ENCODE data around the gene DIPK2A.

Gene DIPK2A

DNA sequence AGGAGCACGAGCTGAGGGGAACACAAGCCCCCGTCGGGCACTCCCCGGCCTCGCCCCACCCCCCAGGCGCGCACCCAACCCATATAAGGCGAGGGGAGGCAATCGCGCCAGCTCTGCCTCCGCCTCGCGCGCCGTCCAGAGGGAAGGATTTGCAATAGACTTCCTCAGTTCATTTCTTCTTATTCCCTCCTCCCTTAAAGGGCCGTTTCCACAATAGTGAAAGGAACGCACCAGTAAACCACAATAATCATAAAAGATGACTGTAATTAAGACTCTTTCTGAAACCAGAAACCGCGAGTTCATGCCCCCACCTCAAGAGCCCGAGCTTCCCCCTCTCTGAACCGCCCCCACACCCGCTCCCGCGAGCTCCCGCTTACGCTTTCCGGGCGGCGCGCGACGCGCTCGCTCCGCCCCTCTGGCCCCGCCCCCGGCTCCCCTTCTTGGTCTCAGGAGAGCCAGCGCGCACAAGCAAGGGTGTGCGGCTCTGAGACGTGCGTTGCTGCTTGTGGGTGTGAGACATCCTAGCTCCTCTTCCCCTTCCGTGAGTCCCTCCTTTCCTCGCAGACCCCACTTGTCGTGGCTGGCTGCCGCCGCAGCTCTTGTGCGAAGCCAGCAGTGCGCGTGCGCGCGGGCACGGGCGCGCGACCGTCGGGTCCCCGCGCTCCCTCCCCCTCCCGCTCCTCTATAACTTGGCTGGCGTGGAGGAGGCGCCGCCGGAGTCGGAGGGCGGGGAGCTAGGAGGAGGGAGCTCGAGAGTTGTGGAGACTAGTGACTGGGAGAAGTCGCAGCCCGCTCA, at the start of gene DIPK2A:
TSS of gene DIPK2A (plus strand) at position 465 of the 796 bp plus-strand sequence. CDS start 510 bp downstream, outside the sequence.
- TF ChIP-seq CREB1 (IDR thresholded peaks at IDR 0.05; ENCODE audit: low read depth) (no peak; the same call in 1 of the 2 replicates), ZBTB7A (IDR thresholded peaks at IDR 0.05; ENCODE audit: low read depth) (0 out of 2 replicates have a peak, but pooled peaks have one; percentile 33), EGR1 (IDR thresholded peaks at IDR 0.05) (peak; percentile 91), NFIC (IDR thresholded peaks at IDR 0.05) (no peak), EP300 (IDR thresholded peaks at IDR 0.05; ENCODE audit: borderline replicate concordance) (no peak), TAF1 (IDR thresholded peaks at IDR 0.05; ENCODE audit: low read depth) (peak; percentile 64), FOXM1 (IDR thresholded peaks at IDR 0.05; ENCODE audit: borderline replicate concordance, low read depth) (0 out of 2 replicates have a peak, but pooled peaks have one; percentile 2), TEAD4 (IDR thresholded peaks at IDR 0.05) (0 out of 2 replicates have a peak, but pooled peaks have one; percentile 4), YY1 (IDR thresholded peaks at IDR 0.05; ENCODE audit: low read depth) (0 out of 2 replicates have a peak, but pooled peaks have one; percentile 29), TCF12 (IDR thresholded peaks at IDR 0.05; ENCODE audit: low read depth) (peak; percentile 47; the same call in 1 of the 2 replicates), RAD21 (IDR thresholded peaks at IDR 0.05; ENCODE audit: low read depth) (no peak), CEBPB (IDR thresholded peaks at IDR 0.05) (no peak), USF1 (IDR thresholded peaks at IDR 0.05) (no peak)
- TF ChIP-seq, protein P1, sequence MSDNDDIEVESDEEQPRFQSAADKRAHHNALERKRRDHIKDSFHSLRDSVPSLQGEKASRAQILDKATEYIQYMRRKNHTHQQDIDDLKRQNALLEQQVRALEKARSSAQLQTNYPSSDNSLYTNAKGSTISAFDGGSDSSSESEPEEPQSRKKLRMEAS (IDR thresholded peaks at IDR 0.05): peak; percentile 49
- TF ChIP-seq, protein P2, sequence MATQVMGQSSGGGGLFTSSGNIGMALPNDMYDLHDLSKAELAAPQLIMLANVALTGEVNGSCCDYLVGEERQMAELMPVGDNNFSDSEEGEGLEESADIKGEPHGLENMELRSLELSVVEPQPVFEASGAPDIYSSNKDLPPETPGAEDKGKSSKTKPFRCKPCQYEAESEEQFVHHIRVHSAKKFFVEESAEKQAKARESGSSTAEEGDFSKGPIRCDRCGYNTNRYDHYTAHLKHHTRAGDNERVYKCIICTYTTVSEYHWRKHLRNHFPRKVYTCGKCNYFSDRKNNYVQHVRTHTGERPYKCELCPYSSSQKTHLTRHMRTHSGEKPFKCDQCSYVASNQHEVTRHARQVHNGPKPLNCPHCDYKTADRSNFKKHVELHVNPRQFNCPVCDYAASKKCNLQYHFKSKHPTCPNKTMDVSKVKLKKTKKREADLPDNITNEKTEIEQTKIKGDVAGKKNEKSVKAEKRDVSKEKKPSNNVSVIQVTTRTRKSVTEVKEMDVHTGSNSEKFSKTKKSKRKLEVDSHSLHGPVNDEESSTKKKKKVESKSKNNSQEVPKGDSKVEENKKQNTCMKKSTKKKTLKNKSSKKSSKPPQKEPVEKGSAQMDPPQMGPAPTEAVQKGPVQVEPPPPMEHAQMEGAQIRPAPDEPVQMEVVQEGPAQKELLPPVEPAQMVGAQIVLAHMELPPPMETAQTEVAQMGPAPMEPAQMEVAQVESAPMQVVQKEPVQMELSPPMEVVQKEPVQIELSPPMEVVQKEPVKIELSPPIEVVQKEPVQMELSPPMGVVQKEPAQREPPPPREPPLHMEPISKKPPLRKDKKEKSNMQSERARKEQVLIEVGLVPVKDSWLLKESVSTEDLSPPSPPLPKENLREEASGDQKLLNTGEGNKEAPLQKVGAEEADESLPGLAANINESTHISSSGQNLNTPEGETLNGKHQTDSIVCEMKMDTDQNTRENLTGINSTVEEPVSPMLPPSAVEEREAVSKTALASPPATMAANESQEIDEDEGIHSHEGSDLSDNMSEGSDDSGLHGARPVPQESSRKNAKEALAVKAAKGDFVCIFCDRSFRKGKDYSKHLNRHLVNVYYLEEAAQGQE (IDR thresholded peaks at IDR 0.05; ENCODE audit: low read depth): no peak

DNA sequence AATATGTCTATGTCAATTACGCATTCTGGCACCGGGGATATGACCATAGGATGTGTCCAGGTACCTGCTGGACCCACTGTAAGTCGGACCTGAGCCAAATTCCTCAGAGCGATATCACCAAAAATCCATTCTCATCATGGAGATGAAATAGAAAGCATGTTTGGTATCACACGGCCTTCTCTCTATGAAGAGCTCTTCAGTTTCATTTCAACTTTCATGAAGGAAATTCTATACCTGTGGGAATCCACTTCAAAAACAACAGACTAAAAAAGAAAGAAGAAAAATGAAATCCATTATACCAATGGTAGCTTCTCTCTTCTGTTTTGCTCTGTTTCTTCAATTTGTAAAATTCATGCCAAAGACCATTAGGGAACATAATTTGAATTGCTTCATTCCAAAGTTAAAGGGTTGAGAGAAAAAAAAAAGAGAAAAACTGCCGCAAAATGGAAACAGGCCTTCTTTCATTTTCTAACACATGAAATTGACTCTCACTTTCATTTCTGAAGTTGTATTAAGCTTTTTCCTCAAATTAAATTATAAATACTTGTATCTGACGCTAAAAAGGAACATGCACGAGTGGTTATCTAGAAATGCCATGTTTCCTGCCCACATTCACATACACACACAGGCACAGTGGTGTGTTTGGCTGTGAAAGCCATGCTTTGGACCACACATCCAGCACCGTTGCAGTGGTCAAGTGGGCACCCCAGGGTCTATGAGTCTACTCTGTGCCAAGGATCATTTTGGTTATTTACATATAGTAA, 46.9 kb upstream of the DIPK2A start:
- TF ChIP-seq CEBPB (IDR thresholded peaks at IDR 0.05) (no peak), ZBTB7A (IDR thresholded peaks at IDR 0.05; ENCODE audit: low read depth) (no peak), NFIC (IDR thresholded peaks at IDR 0.05) (no peak)

DNA sequence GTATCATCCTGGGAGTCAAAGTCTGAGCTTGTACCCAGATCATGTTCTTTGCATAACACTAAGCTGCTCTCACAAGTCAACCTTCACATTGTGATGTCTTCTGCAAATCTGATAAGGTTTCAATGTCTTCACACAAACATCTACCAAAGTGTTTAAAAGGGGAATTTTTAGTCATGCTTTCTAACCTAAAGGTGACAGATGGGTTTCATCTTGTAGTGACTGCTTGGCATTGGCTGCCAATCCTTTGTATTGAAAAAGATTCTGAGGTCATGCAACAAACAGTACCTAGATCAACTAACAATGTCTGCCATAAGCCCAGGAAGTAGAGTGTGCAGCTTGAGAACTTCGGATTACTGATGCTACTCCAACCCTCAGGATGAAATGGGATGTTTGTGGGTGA, 43.6 kb upstream of the DIPK2A start:
- no peak for TF ChIP-seq NFIC (IDR thresholded peaks at IDR 0.05)
- TF ChIP-seq TAF1 (IDR thresholded peaks at IDR 0.05; ENCODE audit: low read depth): no peak
- TF ChIP-seq CEBPB (IDR thresholded peaks at IDR 0.05): no peak
- no peak for TF ChIP-seq RAD21 (IDR thresholded peaks at IDR 0.05; ENCODE audit: low read depth)
- TF ChIP-seq, protein P1 (IDR thresholded peaks at IDR 0.05): no peak
- TF ChIP-seq USF1 (IDR thresholded peaks at IDR 0.05): no peak
- no peak for TF ChIP-seq ZBTB7A (IDR thresholded peaks at IDR 0.05; ENCODE audit: low read depth)
- TF ChIP-seq EGR1 (IDR thresholded peaks at IDR 0.05): no peak
- TF ChIP-seq, protein P2 (IDR thresholded peaks at IDR 0.05; ENCODE audit: low read depth): no peak
- no peak for TF ChIP-seq TEAD4 (IDR thresholded peaks at IDR 0.05)
- no peak for TF ChIP-seq TCF12 (IDR thresholded peaks at IDR 0.05; ENCODE audit: low read depth)

DNA sequence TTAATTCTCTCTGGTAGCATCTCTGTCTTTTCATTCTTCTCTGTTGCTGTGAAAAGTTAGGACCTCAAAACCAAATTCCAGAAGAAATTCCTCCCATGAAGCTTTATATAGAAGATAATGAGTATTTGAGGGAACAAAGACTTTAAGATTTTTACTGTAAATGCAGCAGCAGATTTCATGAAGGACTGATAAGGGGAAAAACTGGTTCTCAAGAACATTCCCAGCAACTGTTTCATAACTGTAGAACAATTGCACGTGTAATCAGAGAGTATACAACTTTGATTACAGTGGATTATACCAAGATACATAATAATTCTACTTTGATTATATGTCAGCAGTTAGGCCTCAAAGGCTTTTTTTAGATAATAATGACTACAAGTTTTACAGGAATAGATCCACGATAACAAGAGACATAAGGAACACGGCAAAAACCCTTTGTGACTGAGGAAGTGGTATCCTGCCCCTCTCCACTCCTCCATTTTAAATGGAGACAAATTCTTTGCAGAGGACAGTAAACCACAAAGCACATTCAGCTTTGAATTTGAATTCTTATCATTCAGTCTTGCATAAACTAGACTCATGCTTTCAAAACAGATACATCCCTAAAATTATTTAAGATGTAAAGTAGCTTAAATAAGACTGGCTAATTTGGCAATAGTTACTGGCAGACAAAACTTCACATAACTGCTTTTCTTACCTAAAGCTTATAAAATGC, 42.9 kb upstream of the DIPK2A start:
- TF ChIP-seq TEAD4 (IDR thresholded peaks at IDR 0.05) (no peak), TCF12 (IDR thresholded peaks at IDR 0.05; ENCODE audit: low read depth) (no peak), EP300 (IDR thresholded peaks at IDR 0.05; ENCODE audit: borderline replicate concordance) (no peak), YY1 (IDR thresholded peaks at IDR 0.05; ENCODE audit: low read depth) (no peak), TAF1 (IDR thresholded peaks at IDR 0.05; ENCODE audit: low read depth) (no peak), EGR1 (IDR thresholded peaks at IDR 0.05) (no peak), ZBTB7A (IDR thresholded peaks at IDR 0.05; ENCODE audit: low read depth) (no peak), CEBPB (IDR thresholded peaks at IDR 0.05) (no peak), RAD21 (IDR thresholded peaks at IDR 0.05; ENCODE audit: low read depth) (no peak), NFIC (IDR thresholded peaks at IDR 0.05) (no peak), CREB1 (IDR thresholded peaks at IDR 0.05; ENCODE audit: low read depth) (no peak), FOXM1 (IDR thresholded peaks at IDR 0.05; ENCODE audit: borderline replicate concordance, low read depth) (no peak), USF1 (IDR thresholded peaks at IDR 0.05) (no peak)
- TF ChIP-seq, protein P2 (IDR thresholded peaks at IDR 0.05; ENCODE audit: low read depth): no peak
- TF ChIP-seq, protein P1 (IDR thresholded peaks at IDR 0.05): no peak

All from Ishikawa (cell line).